Measurements from ENCODE around the gene PAK6.

Gene PAK6

DNA sequence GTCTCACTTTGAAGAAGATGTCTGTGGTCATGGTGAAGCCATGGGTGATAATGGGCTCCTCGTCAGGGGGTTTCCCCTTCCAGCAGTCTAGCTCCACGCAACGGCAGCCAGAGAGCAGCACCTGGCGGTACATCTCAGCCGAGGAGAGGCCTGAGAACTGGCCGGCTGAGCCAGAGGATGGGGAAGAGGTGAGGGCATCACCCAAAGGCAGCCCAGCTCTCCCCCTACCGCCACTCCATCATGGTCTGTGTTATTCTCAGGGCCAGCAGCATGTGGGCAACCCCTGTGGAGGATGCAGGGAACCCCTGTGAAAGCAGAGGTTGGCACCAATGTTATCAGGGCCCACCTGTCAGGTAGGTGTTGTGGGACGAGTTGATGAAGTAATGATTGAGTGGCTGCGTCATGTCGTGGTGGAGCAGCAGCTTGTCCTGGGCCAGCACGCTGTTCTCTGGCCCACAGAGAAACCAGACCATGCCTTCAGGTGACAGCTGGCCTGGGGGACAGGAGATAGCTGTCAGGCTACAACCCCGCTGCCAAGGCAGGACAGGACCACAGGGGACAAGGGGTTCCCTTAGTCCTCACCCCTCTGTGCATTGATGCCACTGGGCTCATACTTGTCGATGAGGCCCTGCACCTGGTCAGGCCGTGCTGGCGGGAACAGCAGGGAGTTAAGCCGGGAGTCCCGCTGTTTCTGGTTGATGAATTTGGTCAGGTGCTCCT, 59.5 kb downstream of the PAK6 start:
- Histone ChIP-seq H3K36me3 (ENCODE audit: low read length) (no peaks in the 10 kb centered on the region), H2AFZ (ENCODE audit: low read depth, low read length, severe bottlenecking) (no peak overlapping the region), H3K9me3 (ENCODE audit: insufficient read depth, low read length) (peaks cover 3% of the 10 kb centered on the region; the same call in 1 of the 2 replicates), H3K9ac (ENCODE audit: low read length) (no peak overlapping the region), H3K4me3 (ENCODE audit: insufficient read depth, low read length, poor library complexity, severe bottlenecking) (no peak overlapping the region), H3K4me2 (ENCODE audit: low read depth, low read length, poor library complexity, severe bottlenecking) (no peak overlapping the region), H3K27me3 (ENCODE audit: low read length) (no peaks in the 10 kb centered on the region), H3K79me2 (ENCODE audit: insufficient read depth, low read length) (no peaks in the 10 kb centered on the region), H3K9me2 (replicated peaks; ENCODE audit: insufficient read depth, low read length) (no peaks in the 10 kb centered on the region), H3K27ac (ENCODE audit: low read depth, low read length) (no peak overlapping the region), H4K20me1 (ENCODE audit: low read depth, low read length) (no peaks in the 10 kb centered on the region), H3F3A (ENCODE audit: insufficient read depth) (no peaks in the 10 kb centered on the region)
- TF ChIP-seq, protein P1, sequence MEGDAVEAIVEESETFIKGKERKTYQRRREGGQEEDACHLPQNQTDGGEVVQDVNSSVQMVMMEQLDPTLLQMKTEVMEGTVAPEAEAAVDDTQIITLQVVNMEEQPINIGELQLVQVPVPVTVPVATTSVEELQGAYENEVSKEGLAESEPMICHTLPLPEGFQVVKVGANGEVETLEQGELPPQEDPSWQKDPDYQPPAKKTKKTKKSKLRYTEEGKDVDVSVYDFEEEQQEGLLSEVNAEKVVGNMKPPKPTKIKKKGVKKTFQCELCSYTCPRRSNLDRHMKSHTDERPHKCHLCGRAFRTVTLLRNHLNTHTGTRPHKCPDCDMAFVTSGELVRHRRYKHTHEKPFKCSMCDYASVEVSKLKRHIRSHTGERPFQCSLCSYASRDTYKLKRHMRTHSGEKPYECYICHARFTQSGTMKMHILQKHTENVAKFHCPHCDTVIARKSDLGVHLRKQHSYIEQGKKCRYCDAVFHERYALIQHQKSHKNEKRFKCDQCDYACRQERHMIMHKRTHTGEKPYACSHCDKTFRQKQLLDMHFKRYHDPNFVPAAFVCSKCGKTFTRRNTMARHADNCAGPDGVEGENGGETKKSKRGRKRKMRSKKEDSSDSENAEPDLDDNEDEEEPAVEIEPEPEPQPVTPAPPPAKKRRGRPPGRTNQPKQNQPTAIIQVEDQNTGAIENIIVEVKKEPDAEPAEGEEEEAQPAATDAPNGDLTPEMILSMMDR (IDR thresholded peaks at IDR 0.05; ENCODE audit: insufficient read depth, low read length, poor library complexity, severe bottlenecking) = no peak
- no peak for TF ChIP-seq EZH2phosphoT487 (conservative IDR thresholded peaks at IDR 0.05; ENCODE audit: low read length)

DNA sequence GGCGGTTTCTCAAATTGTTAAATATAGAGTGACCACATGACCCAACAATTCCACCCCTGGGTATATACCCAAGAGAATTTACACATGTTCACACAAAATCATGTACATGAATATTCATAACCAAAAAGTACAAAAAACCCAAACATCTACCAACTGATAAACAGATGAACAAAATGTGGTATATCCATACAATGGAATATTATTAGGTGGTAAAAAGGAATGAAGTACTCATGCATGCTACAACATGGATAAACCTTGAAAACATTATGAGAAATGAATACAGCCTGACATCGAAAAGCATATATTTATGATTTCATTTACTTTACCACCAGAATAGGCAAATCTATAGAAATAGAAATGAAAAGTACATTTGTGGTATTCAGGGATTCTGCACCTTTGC, 61.5 kb downstream of the PAK6 start:
- peaks cover 3% of the 10 kb centered on the region; the same call in 1 of the 2 replicates for H3K9me3 ChIP-seq (ENCODE audit: insufficient read depth, low read length)
- H3K4me3 ChIP-seq (ENCODE audit: insufficient read depth, low read length, poor library complexity, severe bottlenecking) = no peak overlapping the region
- no peaks in the 10 kb centered on the region for H3K79me2 ChIP-seq (ENCODE audit: insufficient read depth, low read length)
- H3F3A ChIP-seq (ENCODE audit: insufficient read depth) = no peaks in the 10 kb centered on the region
- H3K27me3 ChIP-seq (ENCODE audit: low read length) = no peaks in the 10 kb centered on the region
- TF ChIP-seq, protein P1 (IDR thresholded peaks at IDR 0.05; ENCODE audit: insufficient read depth, low read length, poor library complexity, severe bottlenecking) = no peak
- TF ChIP-seq EZH2phosphoT487 (conservative IDR thresholded peaks at IDR 0.05; ENCODE audit: low read length) = no peak
- no peak overlapping the region for H3K9ac ChIP-seq (ENCODE audit: low read length)
- no peak overlapping the region for H2AFZ ChIP-seq (ENCODE audit: low read depth, low read length, severe bottlenecking)
- H3K27ac ChIP-seq (ENCODE audit: low read depth, low read length) = no peak overlapping the region
- no peaks in the 10 kb centered on the region for H4K20me1 ChIP-seq (ENCODE audit: low read depth, low read length)
- H3K9me2 ChIP-seq (replicated peaks; ENCODE audit: insufficient read depth, low read length) = no peaks in the 10 kb centered on the region
- H3K36me3 ChIP-seq (ENCODE audit: low read length) = no peaks in the 10 kb centered on the region
- H3K4me2 ChIP-seq (ENCODE audit: low read depth, low read length, poor library complexity, severe bottlenecking) = no peak overlapping the region

DNA sequence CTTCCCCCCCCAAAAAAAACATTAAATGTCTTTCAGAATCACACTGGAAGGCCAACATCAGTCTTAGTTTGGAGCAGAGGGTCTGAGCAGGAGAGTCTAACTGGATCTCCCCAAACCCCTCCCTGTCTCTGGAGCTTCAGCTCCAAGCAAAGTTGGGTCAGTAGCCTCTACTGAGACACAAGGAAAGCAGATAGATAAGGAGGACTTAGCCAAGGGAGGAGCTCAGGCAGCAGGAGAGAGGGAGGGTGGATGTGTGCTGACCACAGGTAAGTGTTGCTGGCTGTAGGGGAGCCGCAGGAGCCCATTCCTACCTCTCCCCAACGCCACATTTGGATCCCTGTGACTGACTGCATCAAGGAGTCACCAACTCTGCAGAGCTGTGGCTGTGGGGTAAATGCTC, 61.9 kb downstream of the PAK6 start:
- H3K9ac ChIP-seq (ENCODE audit: low read length) = no peak overlapping the region
- no peak overlapping the region for H3K4me2 ChIP-seq (ENCODE audit: low read depth, low read length, poor library complexity, severe bottlenecking)
- no peak overlapping the region for H3K27ac ChIP-seq (ENCODE audit: low read depth, low read length)
- peaks cover 3% of the 10 kb centered on the region; the same call in 1 of the 2 replicates for H3K9me3 ChIP-seq (ENCODE audit: insufficient read depth, low read length)
- TF ChIP-seq, protein P1 (IDR thresholded peaks at IDR 0.05; ENCODE audit: insufficient read depth, low read length, poor library complexity, severe bottlenecking) = no peak
- no peak for TF ChIP-seq EZH2phosphoT487 (conservative IDR thresholded peaks at IDR 0.05; ENCODE audit: low read length)
- H3K9me2 ChIP-seq (replicated peaks; ENCODE audit: insufficient read depth, low read length) = no peaks in the 10 kb centered on the region
- no peaks in the 10 kb centered on the region for H3K36me3 ChIP-seq (ENCODE audit: low read length)
- H3K27me3 ChIP-seq (ENCODE audit: low read length) = no peaks in the 10 kb centered on the region
- H3K4me3 ChIP-seq (ENCODE audit: insufficient read depth, low read length, poor library complexity, severe bottlenecking) = no peak overlapping the region
- H2AFZ ChIP-seq (ENCODE audit: low read depth, low read length, severe bottlenecking) = no peak overlapping the region
- H3K79me2 ChIP-seq (ENCODE audit: insufficient read depth, low read length) = no peaks in the 10 kb centered on the region
- H3F3A ChIP-seq (ENCODE audit: insufficient read depth) = no peaks in the 10 kb centered on the region
- H4K20me1 ChIP-seq (ENCODE audit: low read depth, low read length) = no peaks in the 10 kb centered on the region
